Nephron (organoid): Measurements from ENCODE around the gene BCL2L15.
"Not testable (repeated sequence)": the region's sequence is repeated elsewhere in the genome, so short reads cannot be mapped to it uniquely, and the experiment has no call there.

Source experiments
- H3K27ac Mint-ChIP-seq, 3 experiments: 2 replicates each; pipeline ENCODE4 v1.8.0; 2020; ENCODE audit warnings: mixed read lengths in 3 of 3, mild to moderate bottlenecking in 2 of 3, moderate library complexity in 1 of 3
- H3K27me3 Mint-ChIP-seq: 2 replicates; pipeline ENCODE4 v1.8.0; 2021; ENCODE audit warnings: low read depth, mild to moderate bottlenecking, moderate library complexity, mixed read lengths
- H3K36me3 Mint-ChIP-seq: 2 replicates; pipeline ENCODE4 v1.8.0; 2020; ENCODE audit warnings: low read depth, mixed read lengths
- H3K4me1 Mint-ChIP-seq: 2 replicates; pipeline ENCODE4 v1.8.0; 2020; ENCODE audit warnings: mixed read lengths
- H3K4me3 Mint-ChIP-seq, 3 experiments: 2 replicates each; pipeline ENCODE4 v1.8.0; 2020; ENCODE audit warnings: mild to moderate bottlenecking in 3 of 3, mixed read lengths in 3 of 3, moderate library complexity in 2 of 3
- H3K9me3 Mint-ChIP-seq: 2 replicates; pipeline ENCODE4 v1.8.0; 2020; ENCODE audit warnings: mixed read lengths
- CTCF ChIP-seq, 3 experiments: fragments of 200-600 bp; sonication (generic); IDR thresholded peaks; one replicate each; pipeline ENCODE4 v1.5.0; 2021; ENCODE audit warnings: antibody characterized with exemption in 3 of 3; ENCODE audit not compliant: unreplicated experiment in 3 of 3

Gene BCL2L15

GRCh38 chr1:113855630-113856400 is 31.6 kb downstream of the BCL2L15 start:
- no peaks in the 10 kb centered on the region for H3K4me1 Mint-ChIP-seq
- no peak overlapping the region for H3K27ac Mint-ChIP-seq
- no peak for TF ChIP-seq CTCF (IDR thresholded peaks at IDR 0.05; ENCODE audit: unreplicated experiment in 3 of 3)
- no peaks in the 10 kb centered on the region for H3K27me3 Mint-ChIP-seq
- H3K36me3 Mint-ChIP-seq = no peaks in the 10 kb centered on the region
- H3K9me3 Mint-ChIP-seq = no peaks in the 10 kb centered on the region
- H3K4me3 Mint-ChIP-seq = no peak overlapping the region

- Mint-ChIP-seq H3K9me3 (no peaks in the 10 kb centered on the region), H3K4me1 (no peaks in the 10 kb centered on the region), H3K27ac (no peak overlapping the region), H3K27me3 (no peaks in the 10 kb centered on the region), H3K4me3 (no peak overlapping the region), H3K36me3 (no peaks in the 10 kb centered on the region)
- TF ChIP-seq CTCF (IDR thresholded peaks at IDR 0.05; ENCODE audit: unreplicated experiment in 3 of 3) = no peak
Observed at GRCh38 chr1:113854234-113854633, 33.1 kb downstream of the BCL2L15 start.

GRCh38 chr1:113852694-113853093 is 34.7 kb downstream of the BCL2L15 start:
- H3K36me3 Mint-ChIP-seq = not testable (repeated sequence)

GRCh38 chr1:113850127-113850796 is 37.1 kb downstream of the BCL2L15 start:
- Mint-ChIP-seq H3K27me3 (no peaks in the 10 kb centered on the region), H3K4me1 (no peaks in the 10 kb centered on the region), H3K36me3 (no peaks in the 10 kb centered on the region), H3K9me3 (peaks cover 11% of the 10 kb centered on the region), H3K27ac (no peak overlapping the region), H3K4me3 (no peak overlapping the region)
- TF ChIP-seq CTCF (IDR thresholded peaks at IDR 0.05; ENCODE audit: unreplicated experiment in 3 of 3) = no peak

More at GRCh38 chr1:113852694-113853093, 34.7 kb downstream of the BCL2L15 start:
- H3K9me3 Mint-ChIP-seq, H3K4me3 Mint-ChIP-seq, H3K27ac Mint-ChIP-seq, H3K27me3 Mint-ChIP-seq, H3K4me1 Mint-ChIP-seq: not testable (repeated sequence)

GRCh38 chr1:113849072-113849471 is 38.3 kb downstream of the BCL2L15 start:
- no peak overlapping the region for H3K27ac Mint-ChIP-seq

More at GRCh38 chr1:113849072-113849471, 38.3 kb downstream of the BCL2L15 start:
- Mint-ChIP-seq H3K36me3 (no peaks in the 10 kb centered on the region), H3K27me3 (no peaks in the 10 kb centered on the region), H3K4me1 (no peaks in the 10 kb centered on the region), H3K4me3 (no peak overlapping the region), H3K9me3 (peaks cover 11% of the 10 kb centered on the region)
- TF ChIP-seq CTCF (IDR thresholded peaks at IDR 0.05; ENCODE audit: unreplicated experiment in 3 of 3) = no peak
